Transverse colon (tissue), 4 donors: Measurements from ENCODE around the gene DIPK1A. TPM values are rescaled to one million over a fixed set of nuclear protein-coding genes. Genes with fewer than 3 reads are reported as not detected.

Experiments used
- DNase-seq: peaks from one replicate; pipeline ENCODE4 v3.0.0-alpha.2; 2019
- H3K27ac ChIP-seq, 4 donors: fragments of 200-600 bp; sonication (generic); 2 replicates each; pipeline ENCODE4 v1.5.1; 2016 to 2018; ENCODE audit warnings: inconsistent platforms in 4 of 4
- H3K27me3 ChIP-seq: fragments of 200-600 bp; sonication (generic); 2 replicates; pipeline ENCODE4 v1.5.1; 2017; ENCODE audit warnings: inconsistent platforms
- H3K36me3 ChIP-seq, 4 donors: fragments of 200-600 bp; sonication (generic); 2 replicates each; pipeline ENCODE4 v1.5.1; 2017 to 2019; ENCODE audit warnings: inconsistent platforms in 4 of 4
- H3K4me1 ChIP-seq, 4 donors: fragments of 200-600 bp; sonication (generic); 2 replicates each; pipeline ENCODE4 v1.5.1; 2017 to 2020; ENCODE audit warnings: inconsistent platforms in 4 of 4
- H3K4me3 ChIP-seq, 4 donors: fragments of 200-600 bp; sonication (generic); 1 replicate in 1 of 4; 2 replicates in 3 of 4; pipeline versions ENCODE4 v1.5.1 to v1.6.1; 2017 to 2019; ENCODE audit warnings: inconsistent platforms in 4 of 4
- H3K9me3 ChIP-seq, 2 donors: fragments of 200-600 bp; sonication (generic); 2 replicates each; pipeline ENCODE4 v1.5.1; 2017 to 2019; ENCODE audit warnings: inconsistent platforms in 2 of 2
- CTCF ChIP-seq, 5 experiments: fragments of 200-600 bp in 3 of 5; fragments of 450-650 bp in 2 of 5; sonication (generic) in 3 of 5; IDR thresholded peaks; 1 replicate in 2 of 5; 2 replicates in 3 of 5; pipeline ENCODE4 v1.5.1; 2016 to 2017; ENCODE audit warnings: antibody characterized with exemption in 5 of 5, inconsistent platforms in 3 of 5, mild to moderate bottlenecking in 2 of 5, moderate library complexity in 1 of 5
- EP300 ChIP-seq: sonication (generic); formaldehyde crosslinking; IDR thresholded peaks from one replicate; pipeline ENCODE4 v1.6.1; 2017; ENCODE audit warnings: antibody characterized with exemption, low read depth
- POLR2A ChIP-seq: fragments of 450-650 bp; IDR thresholded peaks from one replicate; pipeline ENCODE4 v1.6.1; 2016; ENCODE audit warnings: antibody characterized with exemption, mild to moderate bottlenecking, moderate library complexity
- POLR2AphosphoS5 ChIP-seq, 3 donors: sonication (generic); formaldehyde crosslinking; IDR thresholded peaks; one replicate each; pipeline ENCODE4 v1.6.1; 2016; ENCODE audit warnings: antibody characterized with exemption in 3 of 3
- WGBS, 2 donors: methylation state at CpG; one replicate each; pipeline ENCODE4 v1.1.5; 2018; ENCODE audit warnings: low coverage in 1 of 2; 5-methylcytosine and 5-hydroxymethylcytosine counted together
- in situ Hi-C, 4 donors: fragments of 200-750 bp; cut with MboI; loops; one replicate each; pipeline versions ENCODE4 v1.15.0 to v1.15.1; 2017; ENCODE audit warnings: low sequenced_read_pairs in 3 of 4, low pct_ligation_motif_present in 1 of 4, low pct_unique_long_range_greater_than_20kb in 1 of 4
- intact Hi-C: fragments of 100-400 bp; cut with DNase I; formaldehyde crosslinking; loops from one replicate; pipeline ENCODE4 v1.15.1; 2023; ENCODE audit warnings: low total_unique reads
- total RNA-seq, 4 donors: library from RNA; depleted of rRNA; stranded (reverse); fragments of >200 nt; gene quantifications; one replicate each; pipeline ENCODE4 v1.1.0, GENCODE V29; 2016

Gene DIPK1A
- total RNA-seq, 4 donors from 2014 or later, result 6.0 to 17.9 (median 11.2) TPM

GRCh38 chr1:92857817-92858216 is 103.4 kb downstream of the DIPK1A start:
- 42 to 59% methylated on average over 2 to 5 of the region's 5 CpGs for WGBS, 2 donors
- DNase-seq, result peak; percentile 21
- H3K4me3 ChIP-seq, result no peak overlapping the region
- H3K9me3 ChIP-seq, result no peaks in the 10 kb centered on the region
- H3K4me1 ChIP-seq, result peaks cover 0 to 26% (median 13%) of the 10 kb centered on the region in 4 donors
- TF ChIP-seq POLR2A (no peak), POLR2AphosphoS5 (IDR thresholded peaks at IDR 0.05) (no peak), CTCF (IDR thresholded peaks at IDR 0.05) (no peak), EP300 (no peak)
- no peaks in the 10 kb centered on the region for H3K27me3 ChIP-seq
- intact Hi-C loops (loop anchor here (5.0 to 10.0 kb wide), 2 partner anchors 107 to 134 kb away; partner anchors contain the start of gene DIPK1A), in situ Hi-C loops (loop anchor here (5.0 to 10.0 kb wide), 2 partner anchors 134 to 137 kb away; no protein-coding TSS in a partner anchor)
- H3K36me3 ChIP-seq, result no peaks in the 10 kb centered on the region
- H3K27ac ChIP-seq, result peak overlapping the region; percentile 47 to 63 (median 60)

- 96% methylated on average over 4 of the region's 4 CpGs for WGBS, 2 donors
- DNase-seq, result no peak
- in situ Hi-C loops, result loop anchor here (5.0 to 10.0 kb wide), 2 partner anchors 137 to 140 kb away; no protein-coding TSS in a partner anchor
- no peaks in the 10 kb centered on the region for H3K27me3 ChIP-seq
- no peak overlapping the region for H3K27ac ChIP-seq
- H3K9me3 ChIP-seq, result no peaks in the 10 kb centered on the region
- H3K36me3 ChIP-seq, result no peaks in the 10 kb centered on the region
- intact Hi-C loops, result loop anchor here (5.0 to 10.0 kb wide), 2 partner anchors 110 to 137 kb away; partner anchors contain the start of gene DIPK1A
- no peak for TF ChIP-seq EP300
- TF ChIP-seq CTCF (IDR thresholded peaks at IDR 0.05), result no peak
- no peak for TF ChIP-seq POLR2AphosphoS5 (IDR thresholded peaks at IDR 0.05)
- peaks cover 0 to 30% (median 15%) of the 10 kb centered on the region in 4 donors for H3K4me1 ChIP-seq
- H3K4me3 ChIP-seq, result no peak overlapping the region
Observed at GRCh38 chr1:92855236-92855635, 106.0 kb downstream of the DIPK1A start.

GRCh38 chr1:92854101-92854785 is 107.0 kb downstream of the DIPK1A start:
- no peak overlapping the region for H3K4me3 ChIP-seq
- H3K4me1 ChIP-seq, result peaks cover 0 to 29% (median 10%) of the 10 kb centered on the region in 4 donors
- peak; percentile 25 for DNase-seq
- H3K9me3 ChIP-seq, result no peaks in the 10 kb centered on the region
- no peaks in the 10 kb centered on the region for H3K27me3 ChIP-seq
- in situ Hi-C loops, result loop anchor here in 2 of 4 donors (10.0 kb wide), 1 partner anchor 141 kb away; no protein-coding TSS in a partner anchor
- no peak for TF ChIP-seq POLR2A
- no peak for TF ChIP-seq EP300
- no peak for TF ChIP-seq POLR2AphosphoS5 (IDR thresholded peaks at IDR 0.05)
- TF ChIP-seq CTCF (IDR thresholded peaks at IDR 0.05), result no peak
- peaks cover 0 to 7% (median 2%) of the 10 kb centered on the region in 4 donors for H3K36me3 ChIP-seq
- H3K27ac ChIP-seq, result peak overlapping the region in 1 of 4 donors; percentile 18
- intact Hi-C loops, result loop anchor here (10.0 kb wide), 1 partner anchor 111 kb away; the partner anchor contains the start of gene DIPK1A

- no peak overlapping the region for H3K27ac ChIP-seq
- intact Hi-C loops (loop anchor here (10.0 kb wide), 1 partner anchor 112 kb away; the partner anchor contains the start of gene DIPK1A), in situ Hi-C loops (loop anchor here in 2 of 4 donors (10.0 kb wide), 1 partner anchor 142 kb away; no protein-coding TSS in a partner anchor)
- 89% methylated on average over 2 of the region's 2 CpGs for WGBS, 2 donors
- no peaks in the 10 kb centered on the region for H3K27me3 ChIP-seq
- no peak for DNase-seq
- no peak for TF ChIP-seq CTCF (IDR thresholded peaks at IDR 0.05)
- TF ChIP-seq POLR2A, result no peak
- TF ChIP-seq EP300, result no peak
- TF ChIP-seq POLR2AphosphoS5 (IDR thresholded peaks at IDR 0.05), result no peak
- H3K36me3 ChIP-seq, result peaks cover 0 to 9% (median 2%) of the 10 kb centered on the region in 4 donors
- H3K4me1 ChIP-seq, result peaks cover 0 to 22% (median 7%) of the 10 kb centered on the region in 4 donors
- no peak overlapping the region for H3K4me3 ChIP-seq
- no peaks in the 10 kb centered on the region for H3K9me3 ChIP-seq
Observed at GRCh38 chr1:92853299-92853698, 108.0 kb downstream of the DIPK1A start.
